Sigmoid colon (tissue), 7 donors: ENCODE data around the gene CRTC2. TPM values are rescaled to one million over a fixed set of nuclear protein-coding genes. Genes with fewer than 3 reads are reported as not detected.

Source experiments
- DNase-seq: peaks from one replicate; pipeline ENCODE4 v3.0.0-alpha.2; 2019
- H3K27ac ChIP-seq, 4 donors: fragments of 200-600 bp; sonication (generic); one replicate each; pipeline ENCODE4 v1.5.1; 2016 to 2019; ENCODE audit warnings: mild to moderate bottlenecking in 1 of 4
- H3K27me3 ChIP-seq, 3 donors: fragments of 200-600 bp; sonication (generic); one replicate each; pipeline ENCODE4 v1.5.1; 2019; ENCODE audit warnings: mild to moderate bottlenecking in 1 of 3
- H3K36me3 ChIP-seq, 4 donors: fragments of 200-600 bp; sonication (generic); one replicate each; pipeline ENCODE4 v1.5.1; 2016 to 2019
- H3K4me1 ChIP-seq, 4 donors: fragments of 200-600 bp; sonication (generic); one replicate each; pipeline ENCODE4 v1.5.1; 2017 to 2019
- H3K4me3 ChIP-seq, 4 donors: fragments of 200-600 bp; sonication (generic); one replicate each; pipeline ENCODE4 v1.5.1; 2017 to 2019; ENCODE audit warnings: mild to moderate bottlenecking in 2 of 4, moderate library complexity in 1 of 4
- H3K9me3 ChIP-seq, 4 donors: fragments of 200-600 bp in 3 of 4; sonication (generic) in 3 of 4; one replicate each; pipeline versions ENCODE4 v1.5.1 to v1.6.1; 2013 to 2019
- EP300 ChIP-seq, 4 donors: sonication (generic); formaldehyde crosslinking; IDR thresholded peaks; one replicate each; pipeline ENCODE4 v1.6.1; 2017; ENCODE audit warnings: antibody characterized with exemption in 4 of 4
- POLR2A ChIP-seq, 2 donors: fragments of 450-650 bp; IDR thresholded peaks; one replicate each; pipeline ENCODE4 v1.6.1; 2016; ENCODE audit warnings: antibody characterized with exemption in 2 of 2, mild to moderate bottlenecking in 2 of 2, moderate library complexity in 2 of 2
- POLR2AphosphoS5 ChIP-seq, 4 donors: sonication (generic); formaldehyde crosslinking; IDR thresholded peaks; one replicate each; pipeline ENCODE4 v1.6.1; 2017; ENCODE audit warnings: antibody characterized with exemption in 4 of 4
- WGBS, 2 donors: extraction: QIAGEN DNeasy Blood & Tissue Kit; methylation state at CpG; one replicate each; pipeline ENCODE4 v1.1.7; 2013; 5-methylcytosine and 5-hydroxymethylcytosine counted together
- intact Hi-C: fragments of 100-400 bp; cut with DNase I; formaldehyde crosslinking; loops from one replicate; pipeline ENCODE4 v1.15.1; 2023
- polyA plus RNA-seq, 3 donors: library from polyadenylated mRNA; stranded (reverse); fragments of 200-250 nt; gene quantifications; one replicate each; pipeline ENCODE4 v1.2.3, GENCODE V29; 2013
- total RNA-seq, 4 donors: library from RNA; depleted of rRNA; stranded (reverse); fragments of >200 nt; gene quantifications; one replicate each; pipeline ENCODE4 v1.1.0, GENCODE V29; 2016
- TF ChIP-seq, protein P1 (sequence below), 4 experiments: fragments of 450-650 bp in 3 of 4; fragments of 200-600 bp in 1 of 4; IDR thresholded peaks; one replicate each; pipeline ENCODE4 v1.5.1; 2016 to 2019; ENCODE audit warnings: antibody characterized with exemption in 4 of 4, mild to moderate bottlenecking in 3 of 4, moderate library complexity in 2 of 4
- donor health status: healthy with polysubstance abuse.
- donor health status: Bipolar disorder and iron deficiency.
- donor health status: healthy.

The CRTC2 gene
- total and polyA plus RNA-seq, 7 donors: 13.7 to 32.9 (median 17.8) TPM

DNA sequence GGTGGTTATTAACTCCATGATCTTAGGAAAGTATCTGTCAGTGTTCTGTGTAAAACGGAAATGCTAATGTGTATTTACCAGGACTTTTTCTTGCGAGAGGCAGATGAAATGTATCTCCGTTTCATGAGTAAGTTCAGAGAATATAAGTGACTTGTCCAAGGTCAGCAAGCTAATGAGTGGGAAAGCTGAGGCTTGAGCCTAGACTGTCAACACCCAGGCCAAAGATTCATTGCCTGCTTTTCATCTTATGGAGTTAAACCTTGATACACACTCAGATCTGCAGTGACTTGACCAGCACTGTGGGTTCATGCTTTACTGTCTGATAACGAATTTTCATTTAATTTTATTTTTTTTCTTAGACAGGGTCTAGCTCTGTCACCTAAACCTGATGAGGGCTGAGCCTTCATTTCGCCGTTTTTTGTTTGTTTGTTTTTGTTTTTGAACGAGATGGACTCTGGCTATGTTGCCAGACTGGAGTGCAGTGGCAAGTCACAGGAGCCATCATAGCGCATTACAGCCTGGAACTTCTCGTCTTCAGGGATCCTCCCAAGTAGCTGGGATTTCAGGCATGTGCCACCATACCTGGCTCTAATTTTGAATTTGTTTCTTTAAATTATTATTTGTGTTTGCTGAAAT lies 20.0 kb upstream of the CRTC2 start:
- Histone ChIP-seq H3K9me3 (no peaks in the 10 kb centered on the region), H3K27me3 (no peaks in the 10 kb centered on the region), H3K4me3 (peak overlapping the region in 3 of 4 donors; percentile 76 to 92 (median 90)), H3K4me1 (peaks cover 0 to 28% (median 23%) of the 10 kb centered on the region in 4 donors), H3K36me3 (peaks cover 0 to 62% (median 23%) of the 10 kb centered on the region in 4 donors), H3K27ac (peak overlapping the region; percentile 92 to 96 (median 92))
- DNase-seq: no peak
- TF ChIP-seq, protein P1, sequence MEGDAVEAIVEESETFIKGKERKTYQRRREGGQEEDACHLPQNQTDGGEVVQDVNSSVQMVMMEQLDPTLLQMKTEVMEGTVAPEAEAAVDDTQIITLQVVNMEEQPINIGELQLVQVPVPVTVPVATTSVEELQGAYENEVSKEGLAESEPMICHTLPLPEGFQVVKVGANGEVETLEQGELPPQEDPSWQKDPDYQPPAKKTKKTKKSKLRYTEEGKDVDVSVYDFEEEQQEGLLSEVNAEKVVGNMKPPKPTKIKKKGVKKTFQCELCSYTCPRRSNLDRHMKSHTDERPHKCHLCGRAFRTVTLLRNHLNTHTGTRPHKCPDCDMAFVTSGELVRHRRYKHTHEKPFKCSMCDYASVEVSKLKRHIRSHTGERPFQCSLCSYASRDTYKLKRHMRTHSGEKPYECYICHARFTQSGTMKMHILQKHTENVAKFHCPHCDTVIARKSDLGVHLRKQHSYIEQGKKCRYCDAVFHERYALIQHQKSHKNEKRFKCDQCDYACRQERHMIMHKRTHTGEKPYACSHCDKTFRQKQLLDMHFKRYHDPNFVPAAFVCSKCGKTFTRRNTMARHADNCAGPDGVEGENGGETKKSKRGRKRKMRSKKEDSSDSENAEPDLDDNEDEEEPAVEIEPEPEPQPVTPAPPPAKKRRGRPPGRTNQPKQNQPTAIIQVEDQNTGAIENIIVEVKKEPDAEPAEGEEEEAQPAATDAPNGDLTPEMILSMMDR (IDR thresholded peaks at IDR 0.05): no peak
- TF ChIP-seq POLR2AphosphoS5 (IDR thresholded peaks at IDR 0.05) (no peak), EP300 (IDR thresholded peaks at IDR 0.05) (no peak), POLR2A (IDR thresholded peaks at IDR 0.05) (no peak)
- WGBS, 2 donors: 39 to 66% methylated on average over 9 of the region's 9 CpGs
- intact Hi-C loops: no loop called here

DNA sequence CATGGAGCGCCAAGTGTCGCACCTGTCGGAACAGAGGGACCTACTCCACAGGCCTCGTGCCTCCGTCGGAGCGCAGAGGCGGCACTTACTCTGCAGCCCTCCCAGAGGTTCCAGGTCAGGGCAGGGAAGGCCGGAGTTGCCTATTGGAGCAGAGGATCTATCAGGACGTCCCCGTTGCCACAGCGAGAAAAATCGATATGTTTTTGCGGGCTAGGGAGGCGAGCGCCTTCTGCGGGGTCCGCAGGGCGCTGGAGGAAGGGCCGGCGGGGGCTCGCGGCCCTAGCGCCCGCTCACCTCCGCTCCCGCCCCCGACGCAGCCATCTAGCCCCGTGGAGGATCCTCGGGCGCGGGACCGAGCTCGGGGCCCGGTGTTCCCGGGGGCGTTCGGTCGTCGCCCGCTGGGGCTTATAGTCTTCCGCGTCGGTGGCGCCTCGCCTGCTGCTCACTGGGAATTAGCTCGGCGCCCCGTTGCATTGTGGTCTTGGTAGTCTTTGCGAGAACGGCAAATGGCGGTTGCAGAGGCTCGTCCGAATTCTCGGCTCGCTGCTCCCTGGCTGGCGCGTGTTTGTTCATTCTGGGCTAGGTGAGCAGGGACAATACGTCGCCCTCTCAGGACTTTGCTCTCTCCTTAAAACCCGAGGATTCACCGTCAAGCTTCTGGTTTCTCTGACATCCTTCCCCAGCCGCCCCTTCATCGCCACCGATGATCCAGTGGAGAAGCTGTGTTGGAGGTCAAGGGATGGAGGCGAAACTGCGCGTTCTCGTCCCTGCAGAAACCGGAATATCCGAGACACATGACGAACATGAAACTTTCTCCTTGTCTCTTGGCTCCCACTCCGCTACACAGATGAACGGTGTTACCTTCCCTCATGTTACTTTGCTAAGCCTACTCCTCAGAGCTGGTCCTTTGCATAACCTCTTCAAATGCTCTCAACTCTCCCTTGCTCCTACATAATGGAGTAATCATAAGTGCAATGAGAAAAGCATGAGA lies 19.1 kb upstream of the CRTC2 start, which contains the start of gene JTB:
JTB (minus strand) TSS at position 425 of the 991 bp plus-strand sequence; CDS start at position 3, 422 bp downstream.
- Histone ChIP-seq H3K27ac (peak within 1 kb of the TSS; percentile 92 to 96 (median 92)), H3K4me1 (peaks cover 0 to 28% (median 23%) of the 10 kb centered on the region in 4 donors), H3K36me3 (peaks cover 0 to 57% (median 23%) of the 10 kb centered on the region in 4 donors), H3K4me3 (peak within 1 kb of the TSS; percentile 76 to 99 (median 91)), H3K9me3 (no peaks in the 10 kb centered on the region), H3K27me3 (no peaks in the 10 kb centered on the region)
- intact Hi-C loops: no loop called here
- 0% methylated on average over 75 of the region's 75 CpGs for WGBS, 2 donors
- peak; percentile 93 for DNase-seq
- peak; percentile 77 to 85 for TF ChIP-seq POLR2A (IDR thresholded peaks at IDR 0.05)
- TF ChIP-seq, protein P1 (IDR thresholded peaks at IDR 0.05): no peak
- peak; percentile 82 to 96 (median 95) for TF ChIP-seq POLR2AphosphoS5 (IDR thresholded peaks at IDR 0.05)
- no peak for TF ChIP-seq EP300 (IDR thresholded peaks at IDR 0.05)

DNA sequence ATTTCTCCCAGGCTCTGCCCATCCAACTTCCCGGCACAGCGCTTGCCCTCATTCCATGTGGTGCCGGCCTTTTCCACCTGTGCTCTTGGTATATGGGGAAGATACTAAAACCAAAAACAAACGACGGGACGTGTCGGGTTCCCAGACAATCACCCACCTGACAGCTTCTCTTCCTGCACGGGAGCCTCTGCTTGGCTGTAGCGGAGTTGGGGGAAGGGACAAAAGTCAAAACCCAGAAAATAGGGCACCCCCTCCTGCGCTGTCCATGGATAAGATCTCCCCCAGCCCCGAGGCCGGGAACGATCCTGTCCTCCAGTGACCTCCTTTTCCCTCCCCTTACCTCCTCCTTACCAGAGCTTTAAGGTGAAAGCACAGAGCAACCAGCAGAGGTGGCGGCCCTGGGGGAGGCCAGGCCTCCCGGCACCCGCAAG lies 18.4 kb upstream of the CRTC2 start:
- peaks cover 0 to 50% (median 23%) of the 10 kb centered on the region in 4 donors for H3K36me3 ChIP-seq
- peak overlapping the region; percentile 92 to 96 (median 92) for H3K27ac ChIP-seq
- WGBS, 2 donors: 1% methylated on average over 16 of the region's 16 CpGs
- peaks cover 0 to 28% (median 23%) of the 10 kb centered on the region in 4 donors for H3K4me1 ChIP-seq
- DNase-seq: no peak
- H3K9me3 ChIP-seq: no peaks in the 10 kb centered on the region
- H3K4me3 ChIP-seq: peak overlapping the region; percentile 76 to 99 (median 91)
- intact Hi-C loops: no loop called here
- H3K27me3 ChIP-seq: no peaks in the 10 kb centered on the region
- TF ChIP-seq, protein P1 (IDR thresholded peaks at IDR 0.05): no peak
- TF ChIP-seq EP300 (IDR thresholded peaks at IDR 0.05) (no peak), POLR2A (IDR thresholded peaks at IDR 0.05) (no peak), POLR2AphosphoS5 (IDR thresholded peaks at IDR 0.05) (peak in 1 of 4 donors; percentile 6)

DNA sequence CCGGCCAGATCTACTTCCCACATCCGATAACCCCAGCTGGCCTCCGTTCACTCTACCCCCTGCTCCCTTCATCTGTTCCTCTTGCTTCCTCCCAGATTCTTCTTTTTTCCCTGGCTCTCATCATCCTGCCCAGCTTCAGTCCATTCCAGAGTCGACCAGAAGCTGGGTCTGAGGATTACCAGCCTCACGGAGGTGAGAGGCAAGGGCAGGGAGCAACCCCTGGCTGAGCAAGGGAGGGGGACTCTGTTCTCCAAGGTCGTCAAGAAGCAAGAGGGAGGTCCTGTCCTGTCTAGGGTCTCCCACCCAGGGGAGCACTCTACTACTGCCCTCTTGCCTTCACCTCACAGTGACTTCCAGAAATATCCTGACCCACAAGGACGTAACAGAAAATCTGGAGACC lies 15.1 kb upstream of the CRTC2 start:
- Histone ChIP-seq H3K27me3 (no peaks in the 10 kb centered on the region), H3K27ac (no peak overlapping the region), H3K4me1 (peaks cover 0 to 28% (median 23%) of the 10 kb centered on the region in 4 donors), H3K9me3 (no peaks in the 10 kb centered on the region), H3K4me3 (no peak overlapping the region), H3K36me3 (peaks cover 0 to 32% (median 23%) of the 10 kb centered on the region in 4 donors)
- 85 to 86% methylated on average over 7 of the region's 7 CpGs for WGBS, 2 donors
- intact Hi-C loops: no loop called here
- DNase-seq: no peak
- no peak for TF ChIP-seq POLR2AphosphoS5 (IDR thresholded peaks at IDR 0.05)
- TF ChIP-seq POLR2A (IDR thresholded peaks at IDR 0.05): no peak
- TF ChIP-seq, protein P1 (IDR thresholded peaks at IDR 0.05): no peak
- TF ChIP-seq EP300 (IDR thresholded peaks at IDR 0.05): no peak
